Body of pancreas (tissue), 4 donors: ENCODE results near the gene ATF3. TPM values are rescaled to one million over a fixed set of nuclear protein-coding genes. Genes with fewer than 3 reads are reported as not detected.

Experiments used
- ATAC-seq: fragments of 150-250 bp; one replicate; pipeline ENCODE4 v1.9.1; 2016
- DNase-seq, 4 donors: peaks; one replicate each; pipeline ENCODE4 v3.0.0-alpha.2; 2019
- H3K27ac ChIP-seq, 4 donors: fragments of 200-600 bp; sonication (generic); 1 replicate in 3 of 4; 2 replicates in 1 of 4; pipeline versions ENCODE4 v1.5.1 to v1.6.1; 2016 to 2019; ENCODE audit warnings: mild to moderate bottlenecking in 1 of 4, mixed read lengths in 1 of 4, moderate library complexity in 1 of 4
- H3K27me3 ChIP-seq, 2 donors: fragments of 200-600 bp; sonication (generic); one replicate each; pipeline ENCODE4 v1.6.0; 2016; ENCODE audit warnings: mild to moderate bottlenecking in 1 of 2
- H3K36me3 ChIP-seq, 2 donors: fragments of 200-600 bp; sonication (generic); replicated peaks in 1 of 2; 2 replicates each; pipeline ENCODE4 v1.5.1; 2016; ENCODE audit warnings: low read depth in 2 of 2; ENCODE audit not compliant: insufficient read depth in 1 of 2
- H3K4me1 ChIP-seq: fragments of 200-600 bp; sonication (generic); one replicate; pipeline ENCODE4 v1.6.0; 2016
- H3K4me3 ChIP-seq, 2 donors: fragments of 200-600 bp; sonication (generic); 1 replicate in 1 of 2; 2 replicates in 1 of 2; pipeline ENCODE4 v1.5.1; 2016 to 2019
- H3K9me3 ChIP-seq, 3 donors: fragments of 200-600 bp; sonication (generic); 1 replicate in 2 of 3; 2 replicates in 1 of 3; pipeline ENCODE4 v1.5.1; 2016
- POLR2A ChIP-seq, 3 donors: fragments of 450-650 bp; IDR thresholded peaks; one replicate each; pipeline ENCODE4 v1.6.1; 2016; ENCODE audit warnings: antibody characterized with exemption in 3 of 3, mild to moderate bottlenecking in 2 of 3
- WGBS, 2 donors: methylation state at CpG; one replicate each; pipeline ENCODE4 v1.1.5; 2017; 5-methylcytosine and 5-hydroxymethylcytosine counted together
- intact Hi-C: fragments of 100-400 bp; cut with DNase I; formaldehyde crosslinking; loops from one replicate; pipeline ENCODE4 v1.15.1; 2023
- total RNA-seq, 2 donors: library from RNA; depleted of rRNA; stranded (reverse); fragments of >200 nt; gene quantifications; one replicate each; pipeline ENCODE4 v1.1.0, GENCODE V29; 2016
- TF ChIP-seq, protein P1 (sequence below), 7 experiments: fragments of 450-650 bp in 4 of 7; fragments of 200-600 bp in 3 of 7; sonication (generic) in 3 of 7; IDR thresholded peaks; one replicate each; pipeline ENCODE4 v1.5.1; 2016 to 2019; ENCODE audit warnings: antibody characterized with exemption in 7 of 7

ATF3 gene, protein sequence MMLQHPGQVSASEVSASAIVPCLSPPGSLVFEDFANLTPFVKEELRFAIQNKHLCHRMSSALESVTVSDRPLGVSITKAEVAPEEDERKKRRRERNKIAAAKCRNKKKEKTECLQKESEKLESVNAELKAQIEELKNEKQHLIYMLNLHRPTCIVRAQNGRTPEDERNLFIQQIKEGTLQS
- 10 to 100 TPM in 1 of 2 donors, 1 to 10 TPM in 1; 8.6 to 27.0 TPM for total RNA-seq

DNA sequence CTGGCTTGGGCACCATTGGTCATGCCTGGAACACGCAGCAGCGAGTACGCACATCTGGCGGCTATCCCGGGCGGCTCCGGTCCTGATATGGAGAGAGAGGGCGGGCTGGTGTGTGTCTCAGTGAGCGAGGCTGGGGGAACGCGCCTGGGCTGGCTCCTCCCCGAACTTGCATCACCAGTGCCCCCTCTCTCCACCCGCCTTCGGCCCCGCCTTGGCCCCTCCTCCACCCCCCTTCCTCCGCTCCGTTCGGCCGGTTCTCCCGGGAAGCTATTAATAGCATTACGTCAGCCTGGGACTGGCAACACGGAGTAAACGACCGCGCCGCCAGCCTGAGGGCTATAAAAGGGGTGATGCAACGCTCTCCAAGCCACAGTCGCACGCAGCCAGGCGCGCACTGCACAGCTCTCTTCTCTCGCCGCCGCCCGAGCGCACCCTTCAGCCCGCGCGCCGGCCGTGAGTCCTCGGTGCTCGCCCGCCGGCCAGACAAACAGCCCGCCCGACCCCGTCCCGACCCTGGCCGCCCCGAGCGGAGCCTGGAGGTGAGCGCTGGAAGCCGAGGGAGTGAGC lies at the start of gene ATF3:
TSS of gene ATF3 (plus strand) at position 370 of the 567 bp plus-strand sequence. CDS start 6,261 bp downstream, outside the sequence.
- 1% methylated on average over 20 to 54 of the region's 54 CpGs for WGBS, 2 donors
- ATAC-seq (peak; percentile 84), DNase-seq (peak; percentile 100)
- TF ChIP-seq, protein P1, sequence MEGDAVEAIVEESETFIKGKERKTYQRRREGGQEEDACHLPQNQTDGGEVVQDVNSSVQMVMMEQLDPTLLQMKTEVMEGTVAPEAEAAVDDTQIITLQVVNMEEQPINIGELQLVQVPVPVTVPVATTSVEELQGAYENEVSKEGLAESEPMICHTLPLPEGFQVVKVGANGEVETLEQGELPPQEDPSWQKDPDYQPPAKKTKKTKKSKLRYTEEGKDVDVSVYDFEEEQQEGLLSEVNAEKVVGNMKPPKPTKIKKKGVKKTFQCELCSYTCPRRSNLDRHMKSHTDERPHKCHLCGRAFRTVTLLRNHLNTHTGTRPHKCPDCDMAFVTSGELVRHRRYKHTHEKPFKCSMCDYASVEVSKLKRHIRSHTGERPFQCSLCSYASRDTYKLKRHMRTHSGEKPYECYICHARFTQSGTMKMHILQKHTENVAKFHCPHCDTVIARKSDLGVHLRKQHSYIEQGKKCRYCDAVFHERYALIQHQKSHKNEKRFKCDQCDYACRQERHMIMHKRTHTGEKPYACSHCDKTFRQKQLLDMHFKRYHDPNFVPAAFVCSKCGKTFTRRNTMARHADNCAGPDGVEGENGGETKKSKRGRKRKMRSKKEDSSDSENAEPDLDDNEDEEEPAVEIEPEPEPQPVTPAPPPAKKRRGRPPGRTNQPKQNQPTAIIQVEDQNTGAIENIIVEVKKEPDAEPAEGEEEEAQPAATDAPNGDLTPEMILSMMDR (IDR thresholded peaks at IDR 0.05): peak in 2 of 7 experiments; percentile 16
- peak; percentile 100 for TF ChIP-seq POLR2A (IDR thresholded peaks at IDR 0.05)
- intact Hi-C loops: no loop called here
- Histone ChIP-seq H3K4me1 (peaks cover 52% of the 10 kb centered on the region), H3K4me3 (peak within 1 kb of the TSS; percentile 31 to 73), H3K9me3 (no peaks in the 10 kb centered on the region), H3K27me3 (no peaks in the 10 kb centered on the region), H3K36me3 (no peaks in the 10 kb centered on the region), H3K27ac (peak within 1 kb of the TSS; percentile 98 to 99 (median 98))

DNA sequence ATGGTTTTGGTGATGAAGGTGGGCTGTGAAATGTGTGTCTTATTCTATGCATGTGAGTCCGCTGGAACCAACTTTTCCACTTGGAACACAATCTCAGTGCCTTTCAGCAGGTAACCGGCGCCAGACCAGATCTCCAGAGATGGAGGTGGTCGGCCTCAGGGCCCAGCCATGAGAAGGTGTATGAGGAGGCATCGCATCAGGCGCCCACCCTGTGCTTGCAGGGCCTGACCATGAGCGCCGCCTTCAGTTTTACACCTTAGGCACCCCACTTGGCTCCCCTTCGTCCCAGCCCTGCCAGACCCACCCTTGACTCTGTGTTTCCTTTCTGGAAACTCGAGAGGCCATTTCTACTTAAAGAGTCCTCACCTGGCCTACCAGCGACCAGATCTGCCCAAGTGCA lies 48.6 kb upstream of the ATF3 start:
- H3K4me1 ChIP-seq: peaks cover 16% of the 10 kb centered on the region
- H3K9me3 ChIP-seq: no peaks in the 10 kb centered on the region
- 86 to 89% methylated on average over 11 of the region's 11 CpGs for WGBS, 2 donors
- no peak for ATAC-seq
- peak in 1 of 4 donors; percentile 25 for DNase-seq
- H3K36me3 ChIP-seq: no peaks in the 10 kb centered on the region
- H3K27me3 ChIP-seq: no peaks in the 10 kb centered on the region
- intact Hi-C loops: no loop called here
- peak overlapping the region in 3 of 4 donors; percentile 87 to 95 (median 93) for H3K27ac ChIP-seq
- no peak for TF ChIP-seq POLR2A (IDR thresholded peaks at IDR 0.05)
- TF ChIP-seq, protein P1 (IDR thresholded peaks at IDR 0.05): no peak
- H3K4me3 ChIP-seq: no peak overlapping the region

DNA sequence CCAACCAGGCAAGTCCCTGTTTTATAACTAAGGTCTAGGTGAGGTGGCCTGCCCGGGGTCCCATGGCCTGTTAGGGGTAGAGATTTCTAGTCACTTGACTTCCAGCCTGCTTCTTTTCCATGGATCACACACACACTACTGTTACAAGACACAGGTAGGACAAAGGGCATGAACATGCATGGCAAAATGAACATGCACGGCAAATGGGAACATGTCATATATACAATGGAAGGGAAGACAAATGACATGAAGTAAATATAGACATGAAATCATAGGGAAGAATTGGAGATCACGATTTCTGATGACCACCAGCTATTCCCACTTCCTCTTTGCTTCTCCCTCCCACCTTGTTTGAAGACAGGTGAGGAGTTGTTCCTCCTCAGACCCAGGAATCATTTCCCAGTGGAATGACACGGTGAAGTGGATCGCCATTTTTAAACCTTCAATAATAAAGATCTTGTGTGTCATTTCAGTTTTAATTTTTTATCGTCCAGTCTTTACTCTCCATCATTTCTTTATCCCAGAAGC lies 47.6 kb upstream of the ATF3 start:
- H3K27ac ChIP-seq: no peak overlapping the region
- WGBS, 2 donors: 72 to 75% methylated on average over 6 of the region's 6 CpGs
- TF ChIP-seq, protein P1 (IDR thresholded peaks at IDR 0.05): no peak
- no peak overlapping the region for H3K4me3 ChIP-seq
- H3K27me3 ChIP-seq: no peaks in the 10 kb centered on the region
- intact Hi-C loops: no loop called here
- H3K9me3 ChIP-seq: no peaks in the 10 kb centered on the region
- no peak for DNase-seq
- H3K36me3 ChIP-seq: no peaks in the 10 kb centered on the region
- ATAC-seq: no peak
- peaks cover 17% of the 10 kb centered on the region for H3K4me1 ChIP-seq

DNA sequence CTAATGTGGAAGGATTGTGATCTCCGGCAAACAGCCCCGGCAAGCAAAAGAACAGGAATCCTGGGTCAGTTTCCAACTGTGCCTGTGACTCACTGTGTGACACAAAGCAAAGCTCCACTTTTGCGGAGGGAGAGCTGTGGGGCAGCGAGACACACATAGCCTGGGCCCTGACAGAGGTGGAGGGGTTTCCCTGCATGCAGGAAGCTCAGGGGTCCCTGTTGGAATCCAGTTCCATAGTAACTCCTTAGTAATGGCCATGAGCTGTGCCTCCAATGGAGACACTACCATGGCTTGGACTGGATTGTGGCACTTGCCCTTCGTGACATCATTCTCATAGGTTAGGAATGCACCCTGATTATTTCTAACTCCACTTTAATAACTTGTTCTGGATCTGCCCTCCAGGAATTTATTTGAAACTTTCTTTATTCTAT lies 47.0 kb upstream of the ATF3 start:
- Histone ChIP-seq H3K36me3 (no peaks in the 10 kb centered on the region), H3K4me3 (no peak overlapping the region), H3K27me3 (no peaks in the 10 kb centered on the region), H3K27ac (no peak overlapping the region), H3K4me1 (peaks cover 22% of the 10 kb centered on the region), H3K9me3 (no peaks in the 10 kb centered on the region)
- no peak for TF ChIP-seq POLR2A (IDR thresholded peaks at IDR 0.05)
- TF ChIP-seq, protein P1 (IDR thresholded peaks at IDR 0.05): no peak
- intact Hi-C loops: no loop called here
- no peak for ATAC-seq
- 68 to 72% methylated on average over 4 to 5 of the region's 5 CpGs for WGBS, 2 donors
- no peak for DNase-seq
